HepG2 (cell line): ENCODE measurements around the gene OR2L2. TPM values are rescaled to one million over a fixed set of nuclear protein-coding genes. Genes with fewer than 3 reads are reported as not detected.

ENCODE experiments used
- ATAC-seq: fragments of 200-7000 bp; cut with Tn5 transposase; 3 replicates; pipeline ENCODE4 v1.9.1; 2020; ENCODE audit warnings: mild to moderate bottlenecking, moderate library complexity
- BruUV-seq: library from RNA; stranded (reverse); fragments of 400-500 nt; replicated peaks from 2 replicates; lab custom pipeline; 2021; lab: Mats Ljungman, UMichigan
- CTCF ChIA-PET: fragments of 300-600 bp; formaldehyde crosslinking; extraction: SDS; loops from one replicate; lab custom pipeline; 2021; ENCODE audit warnings: low total read pairs, inconsistent platforms, low intra/inter-chr PET ratio; lab: Yijun Ruan, JAX
- POLR2A ChIA-PET: fragments of 350-600 bp; sonication (Branson Sonifier 250); formaldehyde crosslinking; loops from one replicate; lab custom pipeline; 2020; ENCODE audit warnings: antibody characterized with exemption, inconsistent platforms; lab: Yijun Ruan, JAX
- DNase-seq: peaks from one replicate; pipeline ENCODE4 v3.0.0-alpha.2; 2015; ENCODE audit warnings: low spot score
- FAIRE-seq: peaks from 3 replicates; lab custom pipeline; 2011; peaks lifted over from hg19 to GRCh38; lab: Jason Lieb, UNC
- H2AFZ ChIP-seq: one replicate; pipeline ENCODE4 v1.6.1; 2011; ENCODE audit warnings: low read length, inconsistent platforms
- H3K27ac ChIP-seq: fragments of 300-600 bp; 3 replicates; pipeline ENCODE4 v1.8.0; 2011; ENCODE audit warnings: mixed run types, mild to moderate bottlenecking, mixed read lengths, low read length, inconsistent platforms; ENCODE audit not compliant: insufficient read depth; ENCODE audit errors: extremely low read length
- H3K27me3 ChIP-seq, 2 experiments: fragments of 200-600 bp in 1 of 2; 2 replicates in 1 of 2; 3 replicates in 1 of 2; pipeline versions ENCODE4 v1.6.0 to v1.8.0; 2011; ENCODE audit warnings: low read length in 2 of 2, mild to moderate bottlenecking in 2 of 2, moderate library complexity in 2 of 2, inconsistent platforms in 1 of 2; ENCODE audit not compliant: insufficient read depth in 2 of 2, control insufficient read depth in 1 of 2
- H3K36me3 ChIP-seq, 2 experiments: fragments of 200-600 bp in 1 of 2; replicated peaks in 1 of 2; 2 replicates in 1 of 2; 3 replicates in 1 of 2; pipeline versions ENCODE4 v1.5.1 to v1.8.0; 2011; ENCODE audit warnings: low read length in 2 of 2, inconsistent platforms in 1 of 2; ENCODE audit not compliant: insufficient read depth in 2 of 2, control insufficient read depth in 1 of 2
- H3K4me1 ChIP-seq: 2 replicates; pipeline ENCODE4 v1.5.1; 2012; ENCODE audit warnings: low read length, inconsistent platforms; ENCODE audit not compliant: insufficient read depth
- H3K4me2 ChIP-seq: 2 replicates; pipeline ENCODE4 v1.6.0; 2011; ENCODE audit warnings: low read depth, low read length, inconsistent platforms
- H3K4me3 ChIP-seq, 3 experiments: fragments of 200-600 bp in 1 of 3; sonication (generic), shearing (Covaris generic) in 1 of 3; replicated peaks in 1 of 3; 2 replicates each; pipeline ENCODE4 v1.5.1; 2011 to 2016; ENCODE audit warnings: low read length in 3 of 3, inconsistent platforms in 2 of 3, low read depth in 2 of 3, mild to moderate bottlenecking in 2 of 3, control low read depth in 1 of 3, mixed read lengths in 1 of 3; ENCODE audit not compliant: insufficient read depth in 1 of 3
- H3K79me2 ChIP-seq: one replicate; pipeline ENCODE4 v1.6.1; 2011; ENCODE audit warnings: low read length, inconsistent platforms; ENCODE audit not compliant: insufficient read depth
- H3K9ac ChIP-seq: 2 replicates; pipeline ENCODE4 v1.6.0; 2011; ENCODE audit warnings: mild to moderate bottlenecking, low read depth, low read length, inconsistent platforms; ENCODE audit not compliant: insufficient read depth
- H3K9me3 ChIP-seq: 2 replicates; pipeline ENCODE4 v1.5.1; 2012; ENCODE audit warnings: mild to moderate bottlenecking, low read length
- H4K20me1 ChIP-seq: 2 replicates; pipeline ENCODE4 v1.6.0; 2011; ENCODE audit warnings: inconsistent platforms, mild to moderate bottlenecking, low read length, moderate library complexity; ENCODE audit not compliant: insufficient read depth
- IRF1 ChIP-seq: sonication (generic); formaldehyde crosslinking; IDR thresholded peaks from 2 replicates; pipeline ENCODE4 v1.4.0; 2020; ENCODE audit warnings: low read depth, mild to moderate bottlenecking, missing genetic modification reagents
- RBFOX2 ChIP-seq: fragments of 200-400 bp; formaldehyde crosslinking; IDR thresholded peaks from 2 replicates; pipeline ENCODE4 v1.6.1; 2017; ENCODE audit warnings: low read depth, mild to moderate bottlenecking, low read length
- RORA ChIP-seq: sonication (generic); formaldehyde crosslinking; IDR thresholded peaks from 2 replicates; pipeline ENCODE4 v1.5.0; 2020; ENCODE audit warnings: mild to moderate bottlenecking, missing genetic modification reagents, moderate library complexity
- SETDB1 ChIP-seq: sonication (generic); formaldehyde crosslinking; IDR thresholded peaks from 2 replicates; pipeline ENCODE4 v1.5.1; 2020; ENCODE audit warnings: missing genetic modification reagents, mild to moderate bottlenecking, borderline replicate concordance
- TP53 ChIP-seq: sonication (generic); formaldehyde crosslinking; conservative IDR thresholded peaks from 2 replicates; pipeline ENCODE4 v1.4.0; 2020; ENCODE audit warnings: missing genetic modification reagents
- ZBTB39 ChIP-seq: sonication (generic); formaldehyde crosslinking; IDR thresholded peaks from 2 replicates; pipeline ENCODE4 v1.5.0; 2020; ENCODE audit warnings: missing genetic modification reagents
- ZMYM3 ChIP-seq: sonication (generic); formaldehyde crosslinking; IDR thresholded peaks from 2 replicates; pipeline ENCODE4 v1.5.1; 2020; ENCODE audit warnings: mild to moderate bottlenecking, missing genetic modification reagents
- ZNF180 ChIP-seq: sonication (generic); formaldehyde crosslinking; IDR thresholded peaks from 2 replicates; pipeline ENCODE4 v1.4.0; 2020; ENCODE audit warnings: low read depth, missing genetic modification reagents, borderline replicate concordance
- ZNF512B ChIP-seq: sonication (generic); formaldehyde crosslinking; IDR thresholded peaks from 2 replicates; pipeline ENCODE4 v1.5.1; 2020; ENCODE audit warnings: missing genetic modification reagents, mild to moderate bottlenecking, borderline replicate concordance
- ZNF646 ChIP-seq: sonication (generic); formaldehyde crosslinking; IDR thresholded peaks from 2 replicates; pipeline ENCODE4 v1.9.0; 2021; ENCODE audit warnings: mild to moderate bottlenecking, missing genetic modification reagents
- in situ Hi-C: cut with HindIII; loops from 2 replicates; pipeline ENCODE4 v1.10.0; 2017; ENCODE audit warnings: low pct_unique_long_range_greater_than_20kb; ENCODE audit not compliant: extremely low pct_ligation_motif_present
- intact Hi-C: fragments of 100-400 bp; cut with micrococcal nuclease; formaldehyde crosslinking; loops from one replicate; pipeline ENCODE4 v1.10.0; 2022; ENCODE audit not compliant: unreplicated experiment
- polyA plus RNA-seq, 8 experiments: library from polyadenylated mRNA; depleted of rRNA in 3 of 8; stranded (reverse) in 7 of 8; unstranded in 1 of 8; fragments of >200 nt; fragmentation: Illumina TruSeq in 4 of 8; extraction: Trizol in 4 of 8; gene quantifications; 2 replicates each; pipeline versions ENCODE4 v1.2.1 to v1.2.3, GENCODE V29; 2011 to 2016; ENCODE audit warnings: low read depth in 4 of 8, missing spikeins in 1 of 8, mixed read lengths in 1 of 8; ENCODE audit not compliant: insufficient read depth in 1 of 8
- total RNA-seq, 5 experiments: library from RNA; depleted of rRNA; stranded (reverse); fragments of >200 nt; fragmentation: Illumina TruSeq; extraction: Trizol; gene quantifications; 2 replicates each; pipeline ENCODE4 v1.2.3, GENCODE V29; 2016; ENCODE audit warnings: low read depth in 1 of 5

The OR2L2 gene
- total and polyA plus RNA-seq, 2 of the 13 experiments (the other 11 are each of a cell fraction or from before 2014, with no cell fraction given), result not detected

- TF ChIP-seq ZBTB39 (CRISPR knock-in tag), result no peak
- TF ChIP-seq TP53 (CRISPR knock-in tag), result no peak
- TF ChIP-seq SETDB1 (CRISPR knock-in tag), result no peak
- TF ChIP-seq RBFOX2, result no peak
Measured at GRCh38 chr1:248047008-248047407, 17.1 kb downstream of the OR2L2 start (continued).

GRCh38 chr1:248054671-248055070 is 24.8 kb downstream of the OR2L2 start:
- BruUV-seq, result no TSS peak
- no peak for FAIRE-seq
- intact Hi-C loops, result no loop called here
- TF ChIP-seq RORA (CRISPR knock-in tag) (no peak), ZNF512B (CRISPR knock-in tag) (no peak), ZMYM3 (CRISPR knock-in tag) (no peak), ZNF180 (CRISPR knock-in tag) (no peak), ZNF646 (CRISPR knock-in tag) (no peak), IRF1 (CRISPR knock-in tag) (no peak)

More at GRCh38 chr1:248054671-248055070, 24.8 kb downstream of the OR2L2 start:
- Histone ChIP-seq H3K27ac (no peak overlapping the region), H2AFZ (no peak overlapping the region), H4K20me1 (no peaks in the 10 kb centered on the region), H3K4me1 (no peaks in the 10 kb centered on the region), H3K9ac (no peak overlapping the region), H3K9me3 (peaks cover 83% of the 10 kb centered on the region), H3K4me2 (no peak overlapping the region), H3K27me3 (no peaks in the 10 kb centered on the region), H3K36me3 (no peaks in the 10 kb centered on the region), H3K79me2 (no peaks in the 10 kb centered on the region), H3K4me3 (no peak overlapping the region)
- in situ Hi-C loops, result no loop called here
- ChIA-PET POLR2A (no interaction called here), CTCF (no interaction called here)
- ATAC-seq, result no peak
- no peak for DNase-seq
